HG02642 (cell line): ENCODE measurements around the gene KLF1.

ENCODE experiments used
- ATAC-seq: cut with Tn5 transposase; IDR thresholded peaks from one replicate; pipeline ENCODE4 v1.9.1; 2021; ENCODE audit warnings: mild to moderate bottlenecking; ENCODE audit not compliant: unreplicated experiment, poor library complexity

Gene KLF1

DNA sequence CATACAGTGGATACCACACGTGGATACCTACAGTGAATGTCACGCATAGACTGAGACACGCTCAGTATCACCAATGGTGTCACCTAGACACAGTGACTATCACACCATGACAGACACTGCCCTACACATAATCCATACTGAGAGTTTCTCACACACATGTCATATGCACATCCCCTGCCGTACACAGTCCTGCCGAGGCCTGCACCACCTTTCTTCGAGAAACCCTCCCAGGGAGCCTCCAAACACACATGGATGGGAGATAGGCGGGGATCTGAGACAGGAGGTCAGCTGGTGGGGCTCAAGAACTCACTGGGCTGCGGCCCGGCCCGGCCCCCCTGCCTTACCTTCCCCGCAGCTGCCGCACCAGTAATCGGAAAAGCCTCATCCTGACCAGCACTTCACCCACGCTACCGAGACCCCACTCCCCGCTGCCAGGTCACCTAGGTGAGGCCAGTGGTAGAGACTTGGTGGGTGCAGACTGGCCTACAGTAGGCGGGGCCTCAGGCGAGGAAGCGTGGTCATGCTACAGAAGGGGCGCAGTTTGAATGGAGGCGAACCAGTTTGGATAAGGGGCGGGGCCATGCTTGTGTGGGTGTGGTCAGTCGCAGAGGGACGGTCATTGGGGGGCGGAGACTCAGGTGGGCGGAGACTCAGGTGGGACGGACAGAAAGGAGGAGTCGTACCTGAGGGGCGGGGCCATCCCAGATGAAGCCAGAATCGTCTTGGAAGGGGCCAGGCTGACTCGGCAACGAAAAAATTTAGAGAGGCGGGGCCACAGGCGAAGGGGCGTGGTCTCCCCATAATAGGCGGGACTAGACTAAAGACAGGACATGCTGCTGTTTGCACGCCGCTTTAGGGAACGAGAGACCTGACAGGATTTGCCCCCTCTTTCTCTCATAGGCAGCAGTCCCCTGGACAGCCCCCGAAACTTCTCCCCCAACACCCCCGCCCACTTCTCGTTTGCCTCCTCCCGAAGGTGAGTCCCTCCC is 46.6 kb downstream of the KLF1 start:
- no peak for ATAC-seq

DNA sequence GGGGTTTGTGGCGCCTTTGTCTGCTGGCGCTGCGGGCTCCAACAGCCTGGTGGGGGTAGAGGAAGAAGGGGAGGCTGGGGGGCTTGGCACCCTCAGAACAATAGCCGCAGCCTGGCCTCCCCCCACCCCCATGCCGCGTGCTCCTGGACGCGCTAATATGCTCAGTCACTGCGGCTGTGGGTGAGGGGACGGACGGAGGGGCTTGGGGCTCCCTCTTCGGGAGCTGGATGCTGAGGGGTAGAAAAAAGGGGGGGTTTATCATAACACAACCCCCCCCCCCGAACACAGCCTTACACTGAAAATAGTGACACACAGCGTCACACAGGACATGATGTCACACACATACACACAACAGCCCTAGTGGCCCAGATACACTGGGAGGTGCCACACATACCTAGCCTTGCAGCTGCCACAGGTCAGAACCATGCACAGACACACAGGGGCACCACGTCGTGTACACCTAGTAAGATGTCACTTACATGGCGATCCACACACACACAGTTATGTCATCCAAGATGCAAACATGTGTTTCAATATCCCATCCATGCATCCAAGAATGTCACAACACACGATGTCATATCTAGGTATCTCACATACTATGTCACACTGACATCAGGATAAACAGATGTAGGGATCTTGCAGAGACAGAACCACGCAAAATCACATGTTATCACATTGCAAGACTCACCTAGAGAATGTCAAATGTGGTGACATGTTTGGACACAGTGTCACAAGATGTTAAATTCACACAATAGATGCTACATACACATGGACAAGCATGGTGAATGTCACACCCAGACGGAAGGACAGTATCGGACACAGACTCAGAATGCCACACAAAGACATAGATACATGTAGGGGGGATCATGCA is 47.9 kb downstream of the KLF1 start:
- ATAC-seq: no peak

DNA sequence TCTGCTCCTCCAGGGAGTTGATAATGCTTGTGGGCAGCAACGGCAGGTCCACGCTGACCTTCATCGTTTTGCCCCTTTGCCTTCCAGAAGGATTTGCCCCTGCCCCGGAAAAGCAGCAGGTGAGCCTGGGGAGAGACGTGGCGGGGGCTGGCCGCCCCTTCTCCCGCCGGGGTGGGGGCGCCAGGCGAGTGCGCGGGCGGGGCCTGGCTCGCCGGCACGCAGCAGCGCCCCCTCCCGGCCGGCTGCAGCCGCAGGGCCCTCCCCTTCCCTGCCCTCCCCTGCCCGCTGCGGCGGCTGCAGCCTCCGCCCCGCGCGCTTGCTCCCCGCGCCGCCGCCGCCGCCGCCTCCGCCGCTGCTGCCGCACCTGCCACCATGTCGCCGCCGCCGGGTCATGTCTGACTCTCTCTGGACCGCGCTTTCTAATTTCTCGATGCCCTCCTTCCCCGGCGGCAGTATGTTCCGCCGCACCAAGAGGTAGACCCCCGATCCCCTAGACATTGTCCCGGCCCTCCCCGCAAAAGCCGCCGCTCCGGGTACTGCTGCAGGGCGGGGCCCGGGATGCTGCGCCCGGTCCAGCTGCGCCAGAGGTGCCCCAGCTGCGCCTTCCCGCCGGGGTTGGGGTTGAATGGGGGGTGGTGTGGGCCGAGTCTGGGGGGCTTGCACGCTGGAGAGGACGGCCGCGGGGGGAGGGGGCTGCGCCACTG is 48.7 kb downstream of the KLF1 start, which contains the start of gene MAST1:
MAST1 (plus strand) TSS at position 334 of the 704 bp plus-strand sequence; CDS start at position 392, 58 bp downstream.
- no peak for ATAC-seq

DNA sequence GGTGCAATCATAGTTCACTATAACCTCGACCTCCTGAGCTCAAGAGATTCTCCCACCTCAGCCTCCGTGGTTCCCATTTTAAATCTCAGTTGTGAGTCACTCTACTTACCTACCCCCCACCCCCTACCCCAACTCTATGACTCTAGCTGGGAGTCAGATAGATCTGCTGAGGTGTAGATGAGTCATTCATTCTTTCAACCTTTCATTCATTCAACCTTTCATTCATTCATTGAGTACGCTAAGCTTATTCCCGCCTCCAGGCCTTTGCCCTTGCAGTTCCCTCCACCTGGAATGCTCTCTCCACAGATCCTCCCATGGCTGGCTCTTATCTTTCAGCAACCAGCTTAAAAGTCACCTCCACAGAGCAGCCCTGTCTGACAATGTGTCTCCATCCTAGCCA is 49.8 kb downstream of the KLF1 start:
- ATAC-seq: no peak

DNA sequence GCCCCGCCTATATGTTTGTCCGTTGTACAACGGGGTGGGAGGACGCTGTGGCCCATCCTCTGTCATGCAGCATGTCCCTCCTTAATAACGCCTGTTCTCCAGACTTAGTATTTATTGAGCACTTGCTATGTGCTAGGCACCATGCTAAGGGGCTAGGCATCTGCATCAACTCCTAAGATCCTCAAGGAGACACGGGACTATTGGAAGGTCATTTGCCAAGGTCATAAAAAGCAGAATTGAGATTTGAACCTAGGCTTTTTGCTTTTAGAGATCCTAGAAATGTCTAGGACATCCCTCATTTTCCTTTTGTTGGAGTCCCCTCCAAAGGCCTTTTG is 50.5 kb downstream of the KLF1 start:
- no peak for ATAC-seq

DNA sequence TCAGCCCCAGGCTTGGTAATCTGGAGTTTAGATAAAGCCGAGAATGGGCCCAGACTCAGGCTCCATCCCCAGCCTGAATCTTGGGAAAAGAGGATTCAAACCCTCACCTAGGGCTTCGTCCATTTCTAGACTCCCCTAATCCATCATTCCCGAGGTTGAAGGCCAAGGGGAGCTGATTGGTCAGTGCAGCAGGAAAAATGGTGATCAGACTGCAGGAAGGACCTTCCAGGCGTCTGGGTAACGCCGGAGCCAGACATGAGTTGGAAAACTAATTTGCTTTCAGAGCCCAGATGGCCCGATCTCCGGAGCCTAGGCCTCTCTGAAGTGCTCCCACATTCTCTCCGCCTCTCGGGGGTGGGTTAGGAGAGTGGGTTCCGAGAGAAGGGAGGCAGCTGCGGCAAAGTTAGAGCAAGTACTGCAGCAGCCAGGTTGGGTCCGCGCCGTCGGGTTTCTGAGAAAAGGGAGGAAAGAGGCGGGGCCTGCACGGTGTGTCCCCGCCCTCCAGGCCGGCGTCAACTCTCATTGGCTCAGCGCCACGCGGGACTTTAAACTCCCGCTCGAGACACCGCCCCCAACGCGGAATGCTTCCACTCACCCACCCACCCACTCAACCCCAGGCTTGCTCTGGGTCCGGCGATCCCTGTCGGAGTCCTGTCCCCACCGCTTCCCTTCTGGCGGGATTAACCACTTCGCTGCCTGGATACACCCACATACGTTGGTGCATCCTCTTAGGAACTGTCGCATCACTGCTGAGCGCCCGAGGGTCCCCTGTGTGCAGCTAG is 51.8 kb downstream of the KLF1 start:
- no peak for ATAC-seq

DNA sequence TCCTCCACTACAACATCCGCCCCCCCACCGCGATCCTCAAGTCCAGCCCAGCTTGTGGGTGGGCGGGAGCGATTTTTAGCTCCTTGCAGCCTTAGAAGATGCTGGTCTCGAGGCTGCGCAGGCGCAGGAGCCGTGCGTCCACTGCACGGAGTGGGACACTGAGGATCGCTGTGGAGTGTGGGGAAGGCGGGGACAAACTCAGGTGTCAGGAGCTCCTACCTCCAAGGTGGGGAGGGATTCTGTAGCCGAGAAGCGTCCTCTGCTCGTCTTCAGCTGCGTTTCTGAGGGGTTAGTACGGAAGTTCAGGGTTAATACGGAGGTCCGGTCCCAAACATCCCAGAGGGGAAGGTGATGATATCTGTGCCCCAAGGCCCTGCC is 52.4 kb downstream of the KLF1 start, which contains the start of gene RTBDN:
RTBDN (minus strand) TSS at position 14 of the 378 bp plus-strand sequence. CDS start 4,600 bp downstream, outside the sequence.
- ATAC-seq: no peak
